Measurements from ENCODE around the gene TAS2R39.

DNA sequence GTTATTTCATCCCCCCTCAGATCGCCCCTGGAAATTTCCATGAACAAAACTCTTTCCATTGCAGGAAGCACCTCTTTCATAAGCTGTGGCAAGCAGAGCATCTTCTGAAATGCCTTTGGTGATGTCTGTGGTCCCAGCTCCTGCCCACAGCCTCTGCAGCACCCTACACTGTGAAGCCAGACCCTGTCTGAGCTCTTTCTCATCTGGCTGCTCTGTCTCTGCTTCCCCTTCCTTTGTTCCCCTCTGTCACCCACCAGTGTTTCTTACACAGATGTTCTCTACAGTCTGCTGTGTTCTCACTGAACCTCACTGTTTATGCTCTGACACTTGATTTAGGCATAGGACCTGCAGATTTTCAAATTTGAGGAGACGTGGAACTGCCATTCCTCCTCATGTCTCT is 1.9 kb upstream of the TAS2R39 start:
- TF ChIP-seq CTBP1 (IDR thresholded peaks at IDR 0.05; ENCODE audit: borderline replicate concordance): no peak
- no peak for TF ChIP-seq FOXM1 (IDR thresholded peaks at IDR 0.05; ENCODE audit: borderline replicate concordance)
- no peak for TF ChIP-seq NFRKB (IDR thresholded peaks at IDR 0.05)

Data from HEK293T (cell line).